HEK293 (cell line): Measurements from ENCODE around the gene NDOR1.
A peak's percentile ranks its signal among the peaks of the same experiment; 100 is the strongest.

Experiments used
- CTCF ChIA-PET: fragments of 350-600 bp; formaldehyde crosslinking; extraction: SDS; loops from one replicate; lab custom pipeline; 2021; ENCODE audit warnings: antibody characterized with exemption; lab: Yijun Ruan, JAX
- POLR2A ChIA-PET: fragments of 300-600 bp; formaldehyde crosslinking; extraction: SDS; loops from one replicate; lab custom pipeline; 2020; ENCODE audit warnings: antibody characterized with exemption, inconsistent platforms; lab: Yijun Ruan, JAX
- H3K27ac ChIP-seq: fragments of 200-500 bp; sonication (Bioruptor generic); 2 replicates; pipeline ENCODE4 v1.5.1; 2014; ENCODE audit warnings: low read depth, low read length, control low read depth, inconsistent platforms; ENCODE audit errors: extremely low read depth
- H3K36me3 ChIP-seq, 2 experiments: fragments of 200-500 bp in 1 of 2; sonication (Bioruptor generic) in 1 of 2; 1 replicate in 1 of 2; 2 replicates in 1 of 2; pipeline ENCODE4 v1.5.1; 2014 to 2017; ENCODE audit warnings: inconsistent platforms in 2 of 2, low read length in 2 of 2; ENCODE audit not compliant: control insufficient read depth in 2 of 2, insufficient read depth in 1 of 2
- H3K4me1 ChIP-seq: fragments of 200-500 bp; sonication (Bioruptor generic); 2 replicates; pipeline ENCODE4 v1.5.1; 2014; ENCODE audit warnings: mild to moderate bottlenecking, low read length, inconsistent platforms; ENCODE audit not compliant: control insufficient read depth, insufficient read depth
- H3K4me3 ChIP-seq: 2 replicates; pipeline ENCODE4 v1.5.1; 2011; ENCODE audit warnings: low read depth, mild to moderate bottlenecking, control low read depth, low read length, moderate library complexity
- H3K9me3 ChIP-seq: fragments of 200-500 bp; sonication (Bioruptor generic); 2 replicates; pipeline ENCODE4 v1.5.1; 2014; ENCODE audit warnings: low read depth, low read length, inconsistent platforms; ENCODE audit not compliant: control insufficient read depth, insufficient read depth
- GLIS1 ChIP-seq: fragments of 450-650 bp; formaldehyde crosslinking; IDR thresholded peaks from 2 replicates; pipeline ENCODE4 v1.5.1; 2016; ENCODE audit warnings: missing biosample characterization, missing genetic modification characterization
- GLIS2 ChIP-seq: fragments of 450-650 bp; formaldehyde crosslinking; IDR thresholded peaks from 2 replicates; pipeline ENCODE4 v1.5.1; 2016; ENCODE audit warnings: missing biosample characterization, missing genetic modification characterization
- REST ChIP-seq: fragments of 450-650 bp; formaldehyde crosslinking; IDR thresholded peaks from 2 replicates; pipeline ENCODE4 v1.5.1; 2016; ENCODE audit warnings: missing biosample characterization, missing genetic modification characterization
- YY2 ChIP-seq: fragments of 450-650 bp; formaldehyde crosslinking; IDR thresholded peaks from 2 replicates; pipeline ENCODE4 v1.5.1; 2016; ENCODE audit warnings: missing biosample characterization, missing genetic modification characterization
- ZBTB1 ChIP-seq: fragments of 450-650 bp; formaldehyde crosslinking; IDR thresholded peaks from 2 replicates; pipeline ENCODE4 v1.5.1; 2016; ENCODE audit warnings: missing biosample characterization, missing genetic modification characterization
- ZIC2 ChIP-seq: fragments of 450-650 bp; formaldehyde crosslinking; IDR thresholded peaks from 2 replicates; pipeline ENCODE4 v1.5.1; 2016; ENCODE audit warnings: missing biosample characterization, missing genetic modification characterization
- ZNF335 ChIP-seq: fragments of 450-650 bp; formaldehyde crosslinking; conservative IDR thresholded peaks from 2 replicates; pipeline ENCODE4 v1.5.1; 2016; ENCODE audit warnings: missing biosample characterization, missing genetic modification characterization
- ZNF398 ChIP-seq: fragments of 450-650 bp; formaldehyde crosslinking; IDR thresholded peaks from 2 replicates; pipeline ENCODE4 v1.5.1; 2017; ENCODE audit warnings: missing biosample characterization, missing genetic modification characterization
- ZNF561 ChIP-seq: fragments of 450-650 bp; IDR thresholded peaks from 2 replicates; pipeline ENCODE4 v1.5.1; 2018; ENCODE audit warnings: missing biosample characterization, missing genetic modification characterization, borderline replicate concordance
- ZNF610 ChIP-seq: fragments of 450-650 bp; formaldehyde crosslinking; IDR thresholded peaks from 2 replicates; pipeline ENCODE4 v1.5.1; 2016; ENCODE audit warnings: missing biosample characterization, missing genetic modification characterization, borderline replicate concordance
- ZNF624 ChIP-seq: fragments of 450-650 bp; formaldehyde crosslinking; IDR thresholded peaks from 2 replicates; pipeline ENCODE4 v1.5.1; 2017; ENCODE audit warnings: missing biosample characterization, missing genetic modification characterization
- ZNF639 ChIP-seq: fragments of 450-650 bp; formaldehyde crosslinking; IDR thresholded peaks from 2 replicates; pipeline ENCODE4 v1.5.1; 2016; ENCODE audit warnings: missing biosample characterization, missing genetic modification characterization
- ZNF658 ChIP-seq: fragments of 450-650 bp; formaldehyde crosslinking; IDR thresholded peaks from 2 replicates; pipeline ENCODE4; 2016; ENCODE audit warnings: missing biosample characterization, missing genetic modification characterization
- ZSCAN5A ChIP-seq: fragments of 450-650 bp; formaldehyde crosslinking; IDR thresholded peaks from 2 replicates; pipeline ENCODE4 v1.5.1; 2016; ENCODE audit warnings: missing biosample characterization, missing genetic modification characterization
- TF ChIP-seq, protein P1 (sequence below): fragments of 450-650 bp; formaldehyde crosslinking; IDR thresholded peaks from 2 replicates; pipeline ENCODE4 v1.5.1; 2017; ENCODE audit warnings: missing biosample characterization, missing genetic modification characterization

Gene NDOR1

GRCh38 chr9:137192859-137193258 lies 12.6 kb upstream of the NDOR1 start (continued):
- no peak for TF ChIP-seq REST (tag by site-specific recombination)
- TF ChIP-seq ZNF610 (tag by site-specific recombination), result no peak
- peak; percentile 77 for TF ChIP-seq ZIC2 (tag by site-specific recombination)
- TF ChIP-seq GLIS1, result 0 out of 2 replicates have a peak, but pooled peaks have one; percentile 30
- peak; percentile 34 for TF ChIP-seq GLIS2 (tag by site-specific recombination)
- TF ChIP-seq ZNF561 (tag by site-specific recombination), result no peak
- TF ChIP-seq ZNF624, result no peak
- no peak for TF ChIP-seq YY2 (tag by site-specific recombination)
- no peak for TF ChIP-seq ZNF639 (tag by site-specific recombination)
- TF ChIP-seq ZNF658 (tag by site-specific recombination), result no peak
- TF ChIP-seq ZNF398 (tag by site-specific recombination), result peak; percentile 94
- TF ChIP-seq ZSCAN5A (tag by site-specific recombination), result no peak

DNA sequence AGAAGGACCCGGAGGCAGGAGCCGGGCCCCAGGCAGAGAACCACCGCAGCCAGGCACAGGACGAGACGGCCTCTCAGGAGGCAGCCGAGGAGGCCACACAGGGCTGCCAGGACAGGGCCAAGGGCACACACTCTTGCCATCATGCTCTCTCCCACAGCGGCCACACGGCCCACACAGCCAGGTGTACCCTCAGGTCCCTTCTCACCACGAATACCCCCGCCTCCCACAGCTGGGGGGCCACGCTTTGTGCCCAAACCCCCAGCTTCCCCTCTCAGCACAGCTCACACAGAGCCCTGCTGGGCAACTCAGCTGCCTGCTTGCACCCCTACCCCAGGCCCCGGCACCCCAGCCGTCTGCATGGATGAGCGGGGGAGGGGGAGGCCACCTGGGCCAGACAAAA lies 11.7 kb upstream of the NDOR1 start:
- POLR2A ChIA-PET, result interaction anchor here (0.9 to 3.1 kb wide), 6 partner anchors 18 to 107 kb away, joined by 4 to 18 read pairs (median 6); partner anchors contain the start of genes MAN1B1 and TUBB4B
- Histone ChIP-seq H3K27ac (no peak overlapping the region), H3K4me1 (peaks cover 8% of the 10 kb centered on the region; the same call in 1 of the 2 replicates), H3K9me3 (no peaks in the 10 kb centered on the region), H3K4me3 (no peak overlapping the region), H3K36me3 (peaks cover 0 to 30% of the 10 kb centered on the region in 2 experiments; a peak in 1 of 3 replicates)
- CTCF ChIA-PET, result interaction anchor here (1.0 to 2.3 kb wide), 3 partner anchors 17 to 42 kb away, joined by 3 to 10 read pairs (median 9); partner anchors contain the start of gene RNF224
- TF ChIP-seq ZNF335 (tag by site-specific recombination), result peak; percentile 68
- TF ChIP-seq, protein P1, sequence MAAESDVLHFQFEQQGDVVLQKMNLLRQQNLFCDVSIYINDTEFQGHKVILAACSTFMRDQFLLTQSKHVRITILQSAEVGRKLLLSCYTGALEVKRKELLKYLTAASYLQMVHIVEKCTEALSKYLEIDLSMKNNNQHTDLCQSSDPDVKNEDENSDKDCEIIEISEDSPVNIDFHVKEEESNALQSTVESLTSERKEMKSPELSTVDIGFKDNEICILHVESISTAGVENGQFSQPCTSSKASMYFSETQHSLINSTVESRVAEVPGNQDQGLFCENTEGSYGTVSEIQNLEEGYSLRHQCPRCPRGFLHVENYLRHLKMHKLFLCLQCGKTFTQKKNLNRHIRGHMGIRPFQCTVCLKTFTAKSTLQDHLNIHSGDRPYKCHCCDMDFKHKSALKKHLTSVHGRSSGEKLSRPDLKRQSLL (tag by site-specific recombination), result 0 out of 2 replicates have a peak, but pooled peaks have one; percentile 40
- 0 out of 2 replicates have a peak, but pooled peaks have one; percentile 46 for TF ChIP-seq GLIS2 (tag by site-specific recombination)
- TF ChIP-seq ZBTB1, result no peak
- peak; percentile 26; the same call in 1 of the 2 replicates for TF ChIP-seq ZIC2 (tag by site-specific recombination)
